ELF-1 (cell line): ENCODE data around the gene LRRIQ1.

ENCODE experiments used
- DNase-seq: peaks from one replicate; pipeline ENCODE4 v3.0.0-alpha.2; 2016; ENCODE audit warnings: low read depth, low spot score

The LRRIQ1 gene

DNA sequence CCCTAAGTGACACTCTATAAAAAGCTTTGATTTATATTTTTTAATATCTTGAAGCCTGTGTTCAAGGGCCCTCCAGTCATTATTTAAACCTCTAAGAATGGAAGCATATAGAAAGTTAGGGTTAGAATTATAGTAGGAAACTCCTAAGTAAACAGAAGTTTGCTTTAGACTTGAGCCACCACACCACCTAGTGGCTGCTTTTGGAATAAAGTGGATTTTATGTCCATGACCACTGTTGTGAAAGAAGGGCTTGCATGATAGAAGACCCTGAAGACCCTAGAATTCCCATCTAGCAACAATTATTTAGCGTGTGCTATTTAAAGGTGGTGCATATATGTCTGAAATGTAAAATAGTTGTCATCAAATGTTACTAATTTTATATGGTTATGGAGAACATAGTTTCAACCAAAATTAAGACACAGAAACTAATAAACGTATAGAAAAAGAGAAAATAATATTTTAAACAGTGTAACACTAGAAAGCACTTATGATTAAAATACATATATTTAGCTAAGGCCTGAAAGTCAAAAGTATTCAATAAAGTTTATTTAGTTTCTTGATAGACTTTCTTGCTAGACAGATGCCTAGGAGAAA lies 21.3 kb downstream of the LRRIQ1 start:
- peak; percentile 25 for DNase-seq

DNA sequence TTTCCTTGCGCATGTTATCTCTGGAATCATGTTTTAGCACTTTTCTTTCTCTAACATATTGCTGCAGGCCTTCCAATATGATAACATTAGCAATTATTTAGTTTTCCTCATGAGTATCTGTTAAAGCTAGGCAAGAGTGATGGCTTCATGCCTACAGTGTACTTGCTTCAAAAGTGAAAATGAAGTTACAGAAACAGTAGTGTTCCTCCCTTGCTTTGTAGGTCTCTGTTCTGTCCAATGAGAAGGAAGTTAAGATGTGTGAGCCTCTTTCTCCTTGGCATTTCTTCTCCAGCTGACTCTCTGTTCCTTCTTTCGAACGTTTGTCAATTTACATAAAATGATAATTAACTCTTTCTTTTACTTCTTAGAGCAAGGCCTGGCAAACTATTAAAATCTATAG lies 22.2 kb downstream of the LRRIQ1 start:
- no peak for DNase-seq

DNA sequence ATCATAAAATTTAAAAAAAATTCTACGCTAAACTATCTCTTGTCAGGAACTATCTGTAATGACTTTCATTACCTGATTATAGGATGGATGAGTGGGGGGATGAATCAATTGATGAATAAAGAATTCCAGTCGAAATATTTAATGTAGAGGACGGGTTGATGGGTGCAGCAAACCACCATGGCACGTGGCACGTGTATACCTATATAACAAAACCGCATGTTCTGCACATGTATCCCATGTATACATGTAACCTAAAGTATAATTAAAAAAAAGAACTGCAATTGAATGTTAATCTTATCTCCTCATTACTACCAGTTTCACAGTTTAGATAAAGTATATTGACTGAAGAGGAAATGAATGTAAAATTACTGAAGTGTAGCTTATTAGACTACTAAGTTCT lies 23.4 kb downstream of the LRRIQ1 start:
- DNase-seq: no peak

DNA sequence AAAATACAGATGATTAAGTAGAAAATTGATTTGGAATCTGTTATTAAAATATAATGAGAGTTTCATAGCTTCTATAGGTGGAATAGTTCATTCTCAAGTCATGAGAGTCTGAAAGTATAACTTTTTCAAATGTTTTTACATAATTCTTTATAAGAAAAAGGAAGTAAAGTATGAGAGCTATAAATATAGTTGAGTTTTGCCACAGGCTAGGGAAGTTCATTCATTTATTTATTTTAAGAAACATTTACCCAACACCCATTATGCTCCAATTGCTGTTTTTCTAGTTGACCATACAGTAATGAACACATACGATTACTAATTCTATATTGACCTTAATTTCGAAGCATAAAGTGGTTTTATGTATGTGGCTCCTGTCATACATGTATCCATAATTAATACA lies 24.8 kb downstream of the LRRIQ1 start:
- no peak for DNase-seq

DNA sequence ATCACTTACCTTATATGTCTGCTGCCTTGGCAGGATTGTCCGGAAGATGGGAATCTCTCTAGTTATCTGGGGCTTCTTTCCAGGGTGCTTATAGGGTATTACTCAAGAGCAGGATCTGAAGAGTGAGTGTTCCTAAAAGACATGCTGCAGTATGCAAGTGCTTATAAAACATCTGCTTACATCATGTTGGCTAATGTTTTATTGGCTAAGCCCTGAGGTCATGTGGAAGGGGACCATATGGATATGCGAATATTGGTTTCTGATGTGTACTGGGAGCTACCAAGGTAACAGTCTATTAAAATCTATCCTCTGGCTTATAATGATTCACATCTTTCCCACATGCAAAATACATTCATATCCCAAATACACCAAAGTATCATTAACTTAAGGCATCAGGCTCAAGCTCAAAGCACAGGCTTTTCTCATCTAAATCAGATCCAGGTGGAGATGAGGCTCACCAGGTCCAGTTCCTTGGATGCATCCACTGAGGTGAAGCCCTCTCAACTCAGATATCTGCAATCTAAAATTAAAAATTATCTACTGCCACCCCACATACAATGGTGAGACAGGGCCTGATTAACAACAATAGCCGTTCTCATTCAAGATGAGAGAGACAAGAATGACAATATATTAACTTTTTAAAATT lies 29.8 kb downstream of the LRRIQ1 start:
- no peak for DNase-seq

DNA sequence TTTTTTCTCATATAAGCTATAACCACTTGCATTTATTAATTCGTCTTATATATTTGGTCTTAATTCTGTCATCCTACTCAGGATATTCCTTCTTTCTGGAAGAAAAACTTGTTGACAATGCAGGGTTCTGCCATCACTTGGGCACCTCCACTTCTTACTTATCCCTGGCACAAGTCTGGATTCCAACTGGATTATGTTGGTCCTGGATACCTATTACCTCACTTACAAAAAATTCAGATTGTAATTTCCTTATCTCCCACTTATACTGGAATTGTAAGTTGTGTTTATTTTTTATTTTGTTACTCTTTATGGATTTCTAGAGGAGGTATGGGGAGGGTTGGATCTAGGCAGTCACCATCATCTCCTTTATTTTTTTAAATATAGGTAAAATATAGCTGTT lies 36.7 kb downstream of the LRRIQ1 start:
- no peak for DNase-seq

DNA sequence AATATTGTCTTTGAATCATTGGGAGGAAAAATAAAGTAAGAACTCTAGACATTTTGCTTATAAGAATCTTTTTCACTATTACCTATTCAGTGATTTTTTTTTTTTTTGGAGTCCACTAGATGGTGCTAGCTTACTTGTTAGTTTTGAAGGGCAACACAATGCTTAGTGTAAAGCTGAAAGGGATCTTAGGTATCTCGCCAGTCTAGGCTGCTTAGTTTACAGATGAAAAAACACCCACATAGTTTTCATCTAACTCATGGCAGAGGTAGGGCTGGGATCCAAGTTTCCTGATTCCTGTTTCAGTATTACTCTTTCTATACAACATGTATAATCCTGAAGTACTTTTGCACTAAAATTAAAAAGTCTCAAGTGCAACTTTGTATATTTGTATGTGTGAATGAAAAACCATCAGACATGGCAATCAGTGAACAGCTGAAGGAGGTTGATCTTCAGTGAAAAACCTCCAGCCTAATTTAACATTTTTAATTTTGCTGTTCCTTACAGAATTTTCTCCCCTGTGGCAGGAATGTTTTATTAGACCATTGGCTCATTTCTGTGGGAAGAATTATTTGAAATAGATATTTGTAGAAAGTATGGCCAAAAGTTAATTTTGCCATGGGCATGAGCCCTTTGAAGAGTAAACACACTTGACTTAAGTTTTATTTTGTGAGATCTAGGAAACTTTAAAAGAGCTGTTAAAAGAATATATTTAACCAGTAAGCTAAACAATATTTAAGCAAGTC lies 40.7 kb downstream of the LRRIQ1 start:
- DNase-seq: peak; percentile 13

DNA sequence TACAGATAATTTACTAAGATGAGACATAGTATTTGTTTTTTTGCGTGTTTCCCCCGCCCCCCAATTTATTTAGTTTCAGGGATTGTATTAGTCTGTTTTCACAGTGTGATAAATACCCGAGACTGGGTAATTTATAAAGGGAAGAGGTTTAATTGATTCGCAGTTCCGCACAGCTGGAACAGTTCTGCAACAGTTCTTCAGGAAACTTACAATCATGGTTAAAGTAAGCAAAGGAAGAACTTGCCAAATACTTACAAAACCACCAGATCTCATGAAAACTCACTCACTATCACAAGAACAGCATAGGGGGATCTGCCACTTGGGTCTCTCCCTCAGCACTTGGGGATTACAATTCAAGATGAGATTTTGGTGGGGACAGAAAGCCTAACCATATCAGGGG lies 48.9 kb downstream of the LRRIQ1 start:
- DNase-seq: no peak

DNA sequence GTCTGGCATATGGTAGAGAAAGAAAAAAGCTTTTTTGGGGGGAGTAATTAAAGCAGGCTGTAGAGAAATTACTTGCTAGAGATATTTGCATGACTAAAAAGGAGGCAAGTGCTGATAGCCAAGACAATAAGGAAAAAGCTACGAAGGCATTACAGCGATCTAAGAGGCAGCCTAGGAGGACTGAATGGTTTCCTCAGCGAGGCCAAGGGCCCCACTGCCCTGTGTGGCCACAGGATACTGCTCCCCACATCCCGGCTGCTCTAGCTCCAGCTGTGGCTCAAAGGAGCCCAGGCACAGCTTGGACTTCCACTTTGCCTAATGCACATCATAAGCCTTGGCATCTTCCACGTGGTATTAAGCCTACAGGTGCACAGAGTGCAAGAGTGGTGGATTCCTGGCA lies 53.6 kb downstream of the LRRIQ1 start:
- DNase-seq: no peak

DNA sequence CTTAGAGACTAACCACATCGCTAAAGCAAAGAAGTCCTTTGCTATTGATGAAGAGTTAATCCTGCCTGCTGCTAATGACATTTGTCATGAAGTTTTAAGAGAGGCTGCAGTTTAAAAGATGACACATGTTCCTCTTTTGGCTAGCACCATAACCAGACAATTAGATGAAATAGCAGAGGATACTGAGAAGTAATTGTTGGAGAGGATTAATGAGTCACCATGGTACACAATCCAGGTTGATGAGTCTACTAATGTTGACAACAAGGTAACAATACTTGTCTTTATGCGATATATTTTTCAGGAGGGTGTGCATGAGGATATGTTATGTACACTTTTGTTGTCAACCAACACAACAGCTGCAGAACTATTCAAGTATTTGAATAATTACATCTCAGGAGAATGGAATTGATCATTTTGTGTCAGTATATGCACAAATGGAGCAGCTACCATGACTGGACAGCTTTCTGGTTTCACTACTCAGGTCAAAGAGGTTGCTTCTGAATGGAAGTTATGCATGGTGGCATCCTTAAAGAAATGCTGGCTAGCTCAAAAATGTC lies 56.7 kb downstream of the LRRIQ1 start:
- no peak for DNase-seq

DNA sequence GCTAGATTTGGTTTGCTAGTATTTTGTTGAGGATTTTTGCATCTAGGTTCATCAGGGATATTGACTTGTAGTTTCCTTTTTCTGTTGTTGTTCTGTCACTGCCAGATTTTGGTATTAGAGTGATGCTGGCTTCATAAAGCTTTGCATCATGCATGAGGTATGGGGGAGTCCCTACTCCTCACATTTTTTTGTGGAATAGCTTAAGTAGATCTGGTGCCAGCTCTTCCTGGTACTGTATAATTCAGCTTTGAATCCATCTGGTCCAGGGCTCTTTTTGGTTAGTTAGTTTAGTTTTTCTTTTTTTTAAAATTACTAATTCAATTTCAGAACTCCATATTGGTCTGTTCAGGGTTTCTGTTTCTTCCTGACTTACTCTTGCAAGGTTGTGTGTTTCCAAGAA lies 59.4 kb downstream of the LRRIQ1 start:
- no peak for DNase-seq

DNA sequence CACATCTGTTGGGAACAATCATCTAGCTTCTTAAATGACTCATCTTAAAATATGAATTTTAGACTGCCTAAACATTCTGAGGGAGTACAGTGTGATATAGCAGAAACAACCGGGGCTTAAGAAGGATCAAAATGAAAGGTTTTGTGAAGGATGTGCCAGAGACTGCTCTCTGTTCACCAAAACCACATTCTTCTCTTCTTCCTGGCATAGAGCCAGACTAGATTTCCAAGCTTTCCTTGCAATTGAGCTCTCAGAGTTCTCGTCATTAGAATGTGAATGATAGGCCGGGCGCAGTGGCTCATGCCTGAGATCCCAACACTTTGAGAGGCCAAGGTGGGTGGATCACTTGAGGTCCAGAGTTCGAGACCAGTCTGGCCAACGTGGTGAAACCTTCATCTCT lies 94.5 kb downstream of the LRRIQ1 start:
- DNase-seq: no peak

DNA sequence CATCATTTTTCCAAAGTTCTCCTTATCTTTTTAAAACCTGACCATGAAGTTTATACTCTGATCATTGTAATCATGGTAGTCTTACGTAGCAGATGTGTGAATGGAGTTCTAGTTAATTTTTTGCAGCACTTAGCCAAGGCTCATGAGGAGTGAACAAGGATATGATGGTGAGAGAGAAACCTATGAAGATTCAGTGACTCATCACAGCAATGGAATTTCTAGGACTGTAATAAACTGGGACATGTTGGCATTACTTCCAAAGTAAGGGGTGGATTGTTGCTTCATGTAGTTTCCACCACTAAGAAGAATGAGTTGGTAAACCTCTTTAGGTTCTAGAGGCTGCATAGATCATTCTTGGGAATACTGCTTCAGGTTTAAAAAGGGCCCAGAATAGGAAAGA lies 102.7 kb downstream of the LRRIQ1 start:
- no peak for DNase-seq

DNA sequence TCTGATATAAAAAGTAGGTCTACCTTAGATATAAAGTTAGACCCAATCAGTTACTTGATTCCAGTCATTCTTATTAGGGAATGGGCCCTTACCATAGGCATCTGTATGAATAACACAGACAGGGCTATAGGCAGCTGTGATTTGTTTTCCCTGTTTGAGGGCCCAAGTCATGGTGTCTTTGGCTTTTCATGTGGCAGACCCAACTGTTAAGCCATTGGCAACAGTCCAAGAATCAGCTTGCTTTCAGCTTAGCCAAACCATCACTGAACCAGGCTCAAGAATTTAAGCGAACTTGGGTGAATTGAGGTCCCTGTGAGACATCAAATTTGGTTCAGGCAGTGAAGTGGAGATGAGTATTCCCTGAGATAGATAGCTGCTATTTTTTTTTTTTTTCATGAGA lies 111.2 kb downstream of the LRRIQ1 start:
- DNase-seq: no peak

DNA sequence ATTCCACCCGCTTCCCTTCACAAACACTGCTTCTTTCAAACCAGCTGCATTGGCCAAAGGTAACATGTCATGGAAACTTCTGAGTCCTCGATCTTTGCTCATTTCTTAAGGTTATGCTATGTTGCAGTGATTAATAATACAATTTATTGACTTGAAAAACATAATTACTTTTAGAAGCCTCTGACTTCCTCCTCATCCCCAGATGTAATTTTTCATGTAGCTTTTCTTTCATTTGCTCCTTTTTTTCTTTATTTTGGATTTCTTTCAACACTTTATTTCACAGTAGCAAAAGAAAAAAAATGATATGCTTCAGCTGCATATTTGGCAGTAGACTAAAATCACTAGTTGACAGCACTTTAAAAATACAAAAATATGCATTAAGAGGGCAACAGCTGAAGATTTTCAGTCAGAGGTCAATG lies 116.2 kb downstream of the LRRIQ1 start:
- DNase-seq: no peak

DNA sequence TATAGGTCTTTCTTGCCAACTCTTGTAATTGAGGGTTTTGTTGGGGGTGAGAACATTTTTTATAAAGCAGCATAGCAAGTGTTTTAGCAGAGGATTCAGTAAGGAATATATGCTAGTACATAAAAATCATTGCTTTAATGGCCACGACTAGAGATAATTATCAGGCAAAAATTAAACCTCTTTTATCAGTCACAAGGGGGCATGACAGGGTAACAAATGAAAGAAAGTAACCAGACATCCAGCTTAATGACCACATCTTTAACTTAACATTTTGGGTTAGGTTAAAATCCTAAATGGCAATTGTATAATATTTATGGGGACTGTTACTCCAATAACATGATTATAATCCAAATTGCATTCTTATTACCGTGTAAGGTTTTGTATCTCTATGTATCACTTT lies 119.6 kb downstream of the LRRIQ1 start:
- no peak for DNase-seq

DNA sequence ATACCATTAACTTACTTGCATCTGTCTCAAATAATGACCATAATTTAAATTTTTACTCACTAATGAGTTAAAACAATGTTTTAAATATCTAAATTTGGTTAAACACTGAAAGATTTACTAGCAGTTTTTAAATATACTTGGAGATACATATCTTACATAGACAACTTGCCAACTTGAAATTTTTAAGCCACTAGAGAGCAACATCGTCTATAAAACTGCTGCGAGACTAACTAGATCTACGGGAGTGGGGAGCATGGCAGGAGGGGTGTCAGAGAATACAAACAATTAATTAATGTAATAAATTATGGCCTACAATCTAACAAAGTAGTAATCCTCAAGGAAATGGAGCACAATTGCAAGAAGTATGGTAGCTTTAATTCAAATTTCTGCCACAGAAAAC lies 120.4 kb downstream of the LRRIQ1 start:
- DNase-seq: no peak

DNA sequence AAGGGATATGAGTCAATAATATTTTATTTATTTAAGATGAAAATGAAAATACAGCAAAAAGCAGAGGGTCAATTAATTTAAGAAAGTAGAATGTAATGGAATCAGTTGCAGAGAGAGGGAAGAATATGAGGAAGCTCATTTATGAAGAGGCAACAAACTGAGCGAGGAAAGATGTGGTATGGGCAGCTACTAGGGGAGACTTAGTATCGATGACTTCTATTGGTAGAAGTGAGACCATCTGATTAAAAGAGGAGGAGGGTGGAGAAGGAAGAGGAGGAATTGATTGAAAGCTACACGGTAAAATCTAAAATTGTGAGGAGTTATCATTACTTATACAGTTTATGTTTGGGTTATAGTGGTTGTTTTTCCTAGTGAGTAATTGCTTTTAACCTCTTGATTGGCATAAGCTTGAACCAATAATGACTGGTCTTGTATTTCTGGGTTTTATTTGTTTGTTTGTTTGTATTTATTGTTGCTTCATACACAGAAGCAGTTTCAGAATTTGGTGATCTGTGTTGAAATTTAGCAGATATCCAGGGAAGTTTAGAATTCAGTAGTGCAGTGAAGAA lies 121.0 kb downstream of the LRRIQ1 start:
- DNase-seq: no peak

DNA sequence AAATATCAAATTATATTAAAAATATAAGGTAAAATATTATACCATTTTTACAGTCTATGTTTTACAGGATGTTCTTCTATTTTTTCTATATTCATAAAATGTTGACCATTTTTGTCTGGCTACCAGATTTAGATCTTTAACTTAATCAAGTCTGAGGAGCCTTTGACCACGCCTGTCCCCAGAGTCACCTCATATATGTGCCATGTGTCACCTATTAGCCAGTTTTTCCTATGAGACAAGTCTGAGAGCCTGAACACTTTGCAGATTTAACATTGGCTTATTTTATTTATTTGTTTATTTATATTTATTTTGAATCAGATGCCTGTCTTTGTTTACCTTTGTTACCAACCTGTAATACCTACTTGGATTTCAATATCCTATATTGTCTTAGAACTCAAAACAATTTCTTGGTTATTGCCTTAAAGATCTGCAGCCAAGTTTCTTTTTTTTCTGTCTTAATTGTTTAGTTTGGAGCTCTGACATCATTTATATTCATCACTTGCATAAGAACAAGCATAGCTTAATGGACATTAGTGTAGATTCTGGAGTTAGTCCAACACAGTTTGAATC lies 127.7 kb downstream of the LRRIQ1 start:
- DNase-seq: no peak

DNA sequence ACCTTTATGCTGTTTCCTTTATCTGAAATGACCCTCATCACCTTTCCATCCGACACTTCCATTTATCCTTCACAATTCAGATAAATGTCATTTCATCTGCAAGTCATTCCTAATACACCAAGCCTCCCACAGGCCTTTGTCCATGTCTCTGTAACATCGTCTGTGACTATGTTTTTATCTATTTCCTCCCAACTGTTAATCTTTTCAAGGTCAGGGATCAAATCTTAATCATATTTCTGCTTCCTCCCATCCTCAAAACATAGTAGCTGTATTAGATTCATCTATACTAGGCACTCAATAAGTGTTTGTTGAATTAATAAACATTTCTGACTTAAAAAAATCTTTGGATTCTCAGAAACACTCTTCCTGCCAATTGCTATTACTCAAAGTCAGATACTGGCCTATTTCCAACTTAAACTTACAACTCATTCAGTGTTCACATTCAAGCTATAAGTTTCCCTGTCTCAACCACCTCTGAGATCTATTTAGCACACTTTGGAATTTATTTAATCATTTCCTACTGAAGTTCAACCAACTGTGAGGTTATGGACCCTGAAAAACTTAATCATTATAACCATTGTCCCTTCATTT lies 143.6 kb downstream of the LRRIQ1 start:
- DNase-seq: no peak

DNA sequence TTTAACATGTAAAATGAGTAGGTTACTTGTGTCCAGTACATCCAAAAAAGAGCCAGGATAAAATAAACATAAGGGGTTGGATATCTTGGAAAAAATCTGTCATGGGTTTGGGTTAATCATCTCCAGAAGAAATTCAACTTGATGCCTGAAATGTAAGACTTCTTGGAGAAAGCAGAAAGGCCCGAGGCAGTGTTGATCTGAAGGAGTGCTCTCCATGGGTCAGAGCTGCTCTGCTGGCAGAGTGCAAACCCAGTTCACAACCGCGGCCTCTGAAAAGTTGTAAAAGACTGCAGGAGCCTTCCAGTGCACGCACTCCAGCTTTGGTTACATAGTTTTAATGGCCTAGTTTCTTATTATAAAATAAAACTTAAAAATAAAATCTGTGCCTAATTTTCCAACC lies 146.5 kb downstream of the LRRIQ1 start:
- DNase-seq: peak; percentile 29

DNA sequence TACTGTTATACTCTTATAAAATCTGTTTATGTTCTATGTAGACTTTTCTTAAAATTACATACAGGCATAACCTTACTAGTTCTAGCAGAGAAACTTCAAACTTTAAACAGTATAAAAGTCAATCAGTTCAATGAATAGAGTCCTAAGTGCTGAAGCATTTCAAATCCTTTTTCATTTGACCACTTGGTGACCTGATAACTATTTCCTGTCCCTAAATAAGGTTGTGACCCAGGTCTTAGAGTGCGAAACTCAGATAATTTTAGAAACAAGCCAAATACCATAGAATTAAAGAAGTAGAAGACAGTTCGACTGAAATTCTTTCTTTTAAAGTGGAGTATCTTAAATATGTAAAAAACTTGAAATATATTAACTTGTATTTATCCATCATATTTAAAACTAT lies 147.7 kb downstream of the LRRIQ1 start:
- DNase-seq: no peak
